LNCaP clone FGC (cell line): Measurements from ENCODE around the gene ROR1.

Experiments
- DNase-seq: peaks from one replicate; pipeline ENCODE4 v3.0.0-alpha.2; 2011; ENCODE audit warnings: low read depth
- H3K4me3 ChIP-seq: 2 replicates; pipeline ENCODE4 v1.5.1; 2011; ENCODE audit warnings: mild to moderate bottlenecking, low read depth, low read length, control low read depth
- TF ChIP-seq, protein P1 (sequence below): IDR thresholded peaks from 2 replicates; pipeline ENCODE4 v1.5.1; 2012; ENCODE audit warnings: mild to moderate bottlenecking; ENCODE audit not compliant: control insufficient read depth, insufficient read depth; ENCODE audit errors: extremely low read depth

ROR1 gene

GRCh38 chr1:63913533-63913932 lies 139.7 kb downstream of the ROR1 start:
- DNase-seq, result no peak
- TF ChIP-seq, protein P1, sequence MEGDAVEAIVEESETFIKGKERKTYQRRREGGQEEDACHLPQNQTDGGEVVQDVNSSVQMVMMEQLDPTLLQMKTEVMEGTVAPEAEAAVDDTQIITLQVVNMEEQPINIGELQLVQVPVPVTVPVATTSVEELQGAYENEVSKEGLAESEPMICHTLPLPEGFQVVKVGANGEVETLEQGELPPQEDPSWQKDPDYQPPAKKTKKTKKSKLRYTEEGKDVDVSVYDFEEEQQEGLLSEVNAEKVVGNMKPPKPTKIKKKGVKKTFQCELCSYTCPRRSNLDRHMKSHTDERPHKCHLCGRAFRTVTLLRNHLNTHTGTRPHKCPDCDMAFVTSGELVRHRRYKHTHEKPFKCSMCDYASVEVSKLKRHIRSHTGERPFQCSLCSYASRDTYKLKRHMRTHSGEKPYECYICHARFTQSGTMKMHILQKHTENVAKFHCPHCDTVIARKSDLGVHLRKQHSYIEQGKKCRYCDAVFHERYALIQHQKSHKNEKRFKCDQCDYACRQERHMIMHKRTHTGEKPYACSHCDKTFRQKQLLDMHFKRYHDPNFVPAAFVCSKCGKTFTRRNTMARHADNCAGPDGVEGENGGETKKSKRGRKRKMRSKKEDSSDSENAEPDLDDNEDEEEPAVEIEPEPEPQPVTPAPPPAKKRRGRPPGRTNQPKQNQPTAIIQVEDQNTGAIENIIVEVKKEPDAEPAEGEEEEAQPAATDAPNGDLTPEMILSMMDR, result no peak
- no peak overlapping the region for H3K4me3 ChIP-seq

GRCh38 chr1:63914241-63914640 lies 140.4 kb downstream of the ROR1 start:
- TF ChIP-seq, protein P1, result no peak
- no peak for DNase-seq
- no peak overlapping the region for H3K4me3 ChIP-seq

DNA sequence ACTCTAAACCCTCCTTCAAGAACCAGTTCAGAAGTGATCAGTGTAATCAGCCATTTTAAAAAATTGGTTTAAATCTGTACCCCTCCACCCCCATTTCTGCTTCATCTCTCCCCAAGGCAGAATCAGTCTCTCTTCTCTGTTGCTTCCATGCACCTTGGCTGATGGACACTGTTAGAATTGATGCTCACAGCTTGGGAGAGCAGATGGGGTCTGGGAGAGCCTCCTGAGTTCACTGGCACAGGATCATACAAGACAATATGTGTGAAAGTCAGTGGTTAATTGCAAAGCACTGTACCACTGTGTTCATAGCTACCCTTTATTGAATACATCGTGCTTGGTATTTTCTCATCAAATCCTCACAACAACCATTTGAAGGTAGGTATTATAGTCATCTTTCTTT lies 140.9 kb downstream of the ROR1 start:
- no peak for DNase-seq
- TF ChIP-seq, protein P1, result no peak
- no peak overlapping the region for H3K4me3 ChIP-seq

GRCh38 chr1:63915121-63915520 lies 141.3 kb downstream of the ROR1 start:
- H3K4me3 ChIP-seq, result no peak overlapping the region
- TF ChIP-seq, protein P1, result no peak
- DNase-seq, result no peak

GRCh38 chr1:63916485-63917360 lies 142.9 kb downstream of the ROR1 start:
- TF ChIP-seq, protein P1, result no peak
- no peak overlapping the region for H3K4me3 ChIP-seq
- DNase-seq, result no peak

DNA sequence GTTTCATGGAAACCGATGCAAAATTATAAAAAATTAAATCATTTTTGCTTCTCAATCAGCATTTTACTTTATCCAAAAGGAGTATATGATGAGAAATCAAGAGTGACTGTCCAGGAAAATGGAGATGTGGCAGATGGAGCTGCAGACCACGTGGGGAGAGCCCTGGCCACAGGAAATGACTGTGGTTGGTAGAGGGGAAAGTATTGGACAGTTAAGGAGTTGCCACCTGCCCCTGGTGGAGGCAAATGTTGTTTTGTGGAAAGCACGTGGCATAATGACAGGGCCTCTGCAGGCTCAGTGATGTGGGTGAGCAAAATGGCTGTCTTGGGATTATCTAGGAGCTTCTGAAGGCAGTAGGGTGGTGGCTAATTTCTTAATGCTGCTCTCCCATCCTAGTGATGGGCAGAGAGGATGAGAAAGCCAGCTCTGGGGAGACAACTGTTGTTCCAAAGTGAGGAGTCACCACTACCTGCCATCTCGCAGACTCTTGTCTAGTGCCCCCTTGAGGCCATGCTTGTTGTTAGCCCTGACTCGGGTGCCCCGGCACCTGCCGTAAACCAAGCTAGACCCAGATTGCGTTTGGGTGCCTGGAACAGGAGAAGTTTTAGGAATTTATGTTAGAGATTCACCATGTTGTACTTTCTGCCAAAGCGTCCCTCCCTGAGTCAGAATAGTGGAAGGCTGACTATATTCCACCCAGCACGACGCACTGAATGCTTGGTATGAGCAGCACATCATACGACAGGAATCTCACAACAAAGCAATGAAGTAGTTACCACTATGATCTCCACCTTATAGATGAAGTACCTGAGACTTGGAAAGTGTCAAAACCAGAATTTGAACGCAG lies 144.0 kb downstream of the ROR1 start:
- TF ChIP-seq, protein P1, result no peak
- no peak for DNase-seq
- H3K4me3 ChIP-seq, result no peak overlapping the region
